Posterior vena cava (tissue), 2 donors: Measurements from ENCODE around the gene ZKSCAN8. TPM values are rescaled to one million over a fixed set of nuclear protein-coding genes. Genes with fewer than 3 reads are reported as not detected.
"Not testable (repeated sequence)": the region's sequence is repeated elsewhere in the genome, so short reads cannot be mapped to it uniquely, and the experiment has no call there.

Experiments used
- DNase-seq: peaks from one replicate; pipeline ENCODE4 v3.0.0-alpha.2; 2020; ENCODE audit warnings: low spot score
- intact Hi-C, 2 donors: fragments of 100-400 bp; cut with DNase I; formaldehyde crosslinking; loops; one replicate each; pipeline versions ENCODE4 v1.14.1 to v1.14.2; 2022 to 2023
- long read RNA-seq, 2 donors: library from polyadenylated mRNA; unstranded; transcript quantifications; one replicate each; pipeline ENCODE4 v2.0.0, GENCODE V29; 2020 to 2021
- total RNA-seq, 2 donors: library from RNA; stranded (reverse); fragmentation: NEBNext Ultra II Directional; extraction: Animal tissue kit (Norgen Biotek cat#: 25700); gene quantifications; one replicate each; pipeline ENCODE4 v1.2.1, GENCODE V29; 2021
- donor health status: DM: yes; HTN: yes; CAD: no.
- donor health status: DM: yes; HTN: yes; CAD: no.

The ZKSCAN8 gene
- 10 to 100 TPM; 16.9 to 18.6 TPM for total RNA-seq
- long read RNA-seq, donor 1, partial matches to known transcripts = 0 of 3 reads
- long read RNA-seq, donor 1, other reads (novel, unspliced or antisense) = 3 of 3 reads
- long read RNA-seq, donor 2, full-length matches to known transcripts = 1 of 1 reads
- long read RNA-seq, donor 2, partial matches to known transcripts = 0 of 1 reads
- long read RNA-seq, donor 2, other reads (novel, unspliced or antisense) = 0 of 1 reads

GRCh38 chr6:28141500-28142329 is at the start of gene ZKSCAN8:
ZKSCAN8 (plus strand) TSS chr6:28141883; CDS start chr6:28148408, 6,525 bp downstream.
- peak; percentile 92 for DNase-seq
- intact Hi-C loops = no loop called here

GRCh38 chr6:28102222-28102621 is 39.5 kb upstream of the ZKSCAN8 start:
- DNase-seq, intact Hi-C loops: not testable (repeated sequence)

- DNase-seq, intact Hi-C loops: not testable (repeated sequence)
Observed at GRCh38 chr6:28102699-28103098, 39.0 kb upstream of the ZKSCAN8 start.

DNA sequence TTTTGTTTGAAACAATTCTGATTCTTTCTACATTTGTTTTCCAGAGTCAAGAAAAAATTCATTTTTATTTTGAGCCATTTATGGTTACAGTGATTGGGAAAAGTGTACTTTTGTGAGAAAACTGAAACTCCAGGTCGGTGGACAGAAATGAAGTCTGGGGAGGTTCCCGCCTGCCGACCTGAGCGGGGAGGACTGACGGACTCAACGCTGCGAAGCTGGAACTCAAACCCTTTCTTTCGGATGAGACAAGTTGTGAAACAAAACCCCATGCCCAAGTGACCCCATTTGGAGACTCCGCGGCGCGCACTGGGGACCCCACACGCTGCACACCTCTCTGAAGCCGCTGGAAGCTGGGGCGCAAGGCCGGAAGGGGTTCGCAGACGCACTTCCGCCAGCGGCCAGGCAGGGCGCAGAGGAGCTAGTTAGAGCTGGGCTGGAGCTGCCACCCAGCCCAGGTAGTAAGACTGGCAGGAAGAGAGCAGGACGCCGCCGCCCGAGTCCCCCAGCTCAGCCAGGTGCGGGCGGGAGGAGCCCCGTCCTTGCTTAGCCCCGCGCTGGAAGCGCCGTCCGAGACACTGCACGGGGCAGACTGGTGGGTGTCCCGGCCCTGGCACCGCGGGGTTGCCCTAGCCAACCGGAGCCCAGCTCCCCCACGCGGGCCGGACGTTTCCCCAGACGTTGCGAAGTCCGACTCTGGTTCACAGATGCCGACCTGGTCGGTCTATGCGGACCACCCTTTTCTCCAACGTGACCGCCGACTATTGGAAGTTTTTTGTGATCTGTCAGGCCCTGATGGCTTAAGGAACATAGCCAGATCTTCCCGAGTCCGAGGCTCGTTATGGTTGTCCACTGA is 37.1 kb upstream of the ZKSCAN8 start:
- peak; percentile 94 for DNase-seq
- intact Hi-C loops = no loop called here

DNA sequence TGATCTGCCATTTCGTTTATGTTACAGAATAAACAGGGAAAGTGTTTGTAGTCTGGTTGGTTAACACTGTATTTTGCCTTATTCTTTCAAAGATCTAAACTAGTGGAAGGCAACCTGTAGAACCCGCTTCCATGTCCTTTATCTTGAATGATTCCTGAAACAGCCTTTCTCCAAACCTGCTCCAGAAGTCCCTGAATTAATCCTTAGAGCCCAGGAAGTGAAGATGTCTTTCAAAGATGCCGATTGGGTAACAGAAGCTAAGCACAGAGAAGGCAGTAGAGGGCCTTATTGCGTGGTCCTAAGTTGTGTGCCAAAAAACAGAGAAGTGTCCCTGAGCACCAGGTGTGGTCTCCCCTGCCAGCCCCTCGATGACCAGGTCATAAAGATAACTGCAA is 36.4 kb upstream of the ZKSCAN8 start:
- no peak for DNase-seq
- intact Hi-C loops = no loop called here

- no peak for DNase-seq
- intact Hi-C loops = no loop called here
Observed at GRCh38 chr6:28107506-28107905, 34.2 kb upstream of the ZKSCAN8 start.

GRCh38 chr6:28111964-28112363 is 29.7 kb upstream of the ZKSCAN8 start:
- intact Hi-C loops = no loop called here
- no peak for DNase-seq

DNA sequence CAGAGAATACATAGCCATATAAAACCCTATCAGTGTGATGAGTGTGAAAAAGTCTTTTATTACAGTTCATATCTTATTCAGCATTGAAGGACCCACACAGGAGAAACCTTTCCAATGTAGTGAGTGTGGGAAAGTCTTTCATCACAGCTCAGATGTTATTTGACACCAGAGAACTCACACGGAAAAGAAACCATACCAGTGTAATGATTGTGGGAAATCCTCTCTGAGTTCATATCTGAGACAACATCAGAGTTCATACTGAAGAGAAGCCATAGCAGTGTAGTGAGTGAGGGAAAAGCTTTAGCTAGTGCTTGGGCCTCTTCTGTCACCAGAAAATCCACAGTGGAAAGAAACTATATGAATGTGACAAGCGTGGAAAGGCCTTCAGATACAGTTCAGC is 25.9 kb upstream of the ZKSCAN8 start:
- no peak for DNase-seq
- intact Hi-C loops = no loop called here

GRCh38 chr6:28117386-28118050 is 24.2 kb upstream of the ZKSCAN8 start:
- no peak for DNase-seq
- intact Hi-C loops = no loop called here

DNA sequence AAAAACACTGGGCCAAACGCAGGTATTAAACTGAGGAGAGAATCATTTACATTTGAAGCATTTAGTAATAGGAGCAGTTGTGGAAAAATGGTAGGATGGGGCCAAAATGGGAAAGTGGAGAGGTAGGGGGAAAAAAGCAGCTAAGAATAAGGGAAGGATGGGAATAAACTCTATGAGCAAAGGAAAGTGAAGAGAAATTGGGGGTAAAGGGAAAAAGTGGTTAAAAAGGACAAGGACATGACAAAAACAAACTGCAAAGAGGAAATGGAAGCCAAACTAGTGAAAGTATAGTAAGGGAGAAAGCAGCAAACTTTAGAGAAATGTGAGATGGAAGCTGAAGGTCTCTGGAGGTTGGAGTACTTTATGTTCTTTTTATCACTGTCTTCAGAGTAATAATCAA is 23.5 kb upstream of the ZKSCAN8 start:
- intact Hi-C loops = no loop called here
- no peak for DNase-seq

DNA sequence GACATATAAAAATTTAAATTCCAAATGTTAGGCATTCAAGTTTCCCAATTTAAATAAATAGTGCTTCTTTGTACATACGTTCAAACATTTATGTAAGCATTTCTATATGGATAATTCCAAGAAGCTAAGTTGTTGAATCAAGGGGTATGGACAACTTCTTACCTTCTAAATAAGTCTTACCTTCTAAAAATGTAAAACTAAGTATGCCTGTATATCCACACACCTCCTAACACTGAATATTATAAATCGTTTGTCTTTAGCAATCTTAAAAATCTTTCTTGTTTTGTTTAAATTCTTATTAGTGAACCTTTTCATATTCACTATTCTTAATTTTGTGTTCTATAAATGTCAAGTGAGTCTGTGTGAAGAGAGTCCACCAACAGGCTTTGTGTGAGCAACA is 19.8 kb upstream of the ZKSCAN8 start:
- intact Hi-C loops = no loop called here

GRCh38 chr6:28122283-28122682 is 19.4 kb upstream of the ZKSCAN8 start:
- intact Hi-C loops, DNase-seq: not testable (repeated sequence)

More for the DNA sequence above, 19.8 kb upstream of the ZKSCAN8 start:
- no peak for DNase-seq

DNA sequence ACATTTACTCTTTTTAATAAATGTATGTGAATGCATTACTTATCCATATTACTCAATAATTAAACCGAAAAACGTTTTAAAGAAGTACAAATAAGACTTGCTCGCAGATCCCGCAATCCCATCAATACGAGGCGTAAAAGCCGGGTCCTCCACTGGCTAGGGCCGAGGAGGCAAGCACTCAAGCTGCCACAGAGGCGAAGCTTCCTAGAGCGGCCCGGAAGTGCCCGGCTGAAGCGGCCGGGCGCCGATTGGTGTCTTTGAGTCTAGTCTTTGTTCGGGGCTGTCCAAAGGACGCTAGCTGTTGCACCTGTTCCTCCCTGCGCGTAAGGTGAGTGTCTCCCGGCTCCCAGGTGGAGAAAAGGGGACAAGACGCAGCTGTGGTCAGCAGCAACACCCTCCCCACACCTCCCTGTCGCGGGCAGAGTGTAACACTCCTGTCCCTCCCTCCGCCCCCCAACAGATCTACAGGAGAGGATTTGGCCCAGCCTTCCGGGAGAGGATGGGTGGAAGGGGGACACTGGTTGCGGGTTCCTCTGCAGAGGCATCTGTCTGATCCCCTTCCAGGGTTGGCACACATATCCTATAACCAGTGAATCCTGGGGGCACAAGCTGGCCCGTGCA is 17.2 kb upstream of the ZKSCAN8 start, which contains the start of gene ZSCAN16:
Gene ZSCAN16 (plus strand): TSS at position 260 of the 621 bp plus-strand sequence. CDS start 835 bp downstream, outside the sequence.
- peak; percentile 94 for DNase-seq
- intact Hi-C loops = no loop called here

- no peak for DNase-seq
- intact Hi-C loops = no loop called here
Observed at GRCh38 chr6:28124971-28125353, 16.7 kb upstream of the ZKSCAN8 start.

DNA sequence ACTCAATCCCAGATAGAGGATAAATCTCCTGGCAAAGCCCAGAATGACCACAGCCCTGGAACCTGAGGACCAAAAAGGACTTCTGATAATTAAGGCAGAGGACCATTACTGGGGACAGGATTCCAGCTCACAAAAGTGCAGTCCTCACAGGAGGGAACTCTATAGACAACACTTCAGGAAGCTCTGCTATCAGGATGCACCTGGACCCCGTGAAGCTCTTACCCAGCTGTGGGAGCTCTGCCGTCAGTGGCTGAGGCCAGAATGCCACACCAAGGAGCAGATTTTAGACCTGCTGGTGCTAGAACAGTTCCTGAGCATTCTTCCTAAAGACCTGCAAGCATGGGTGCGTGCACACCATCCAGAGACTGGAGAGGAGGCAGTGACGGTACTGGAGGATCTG is 16.3 kb upstream of the ZKSCAN8 start:
- DNase-seq = no peak
- intact Hi-C loops = no loop called here

DNA sequence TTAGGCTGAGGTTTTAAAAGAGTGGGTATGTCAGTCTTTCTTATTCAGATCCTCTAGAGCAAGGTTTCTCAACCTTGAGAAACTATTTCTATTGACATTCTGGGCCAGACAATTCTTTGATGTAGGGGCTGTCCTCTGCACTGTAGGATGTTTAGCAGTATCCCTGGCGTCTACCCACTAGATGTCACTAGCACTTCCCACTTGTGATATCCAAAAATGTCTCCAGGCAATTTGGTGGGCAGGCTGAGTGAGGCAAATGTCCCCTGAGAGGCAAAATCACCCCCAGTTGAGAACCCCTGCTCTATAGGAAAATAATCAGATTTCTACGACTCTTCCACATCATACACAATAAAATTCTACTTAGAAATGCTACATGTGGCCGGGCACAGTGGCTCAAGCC is 7.7 kb upstream of the ZKSCAN8 start:
- DNase-seq = no peak
- intact Hi-C loops = loop anchor here (10.0 kb wide), 2 partner anchors 49 to 221 kb away; partner anchors contain the start of gene ZNF165 (in 1 of the 2)

DNA sequence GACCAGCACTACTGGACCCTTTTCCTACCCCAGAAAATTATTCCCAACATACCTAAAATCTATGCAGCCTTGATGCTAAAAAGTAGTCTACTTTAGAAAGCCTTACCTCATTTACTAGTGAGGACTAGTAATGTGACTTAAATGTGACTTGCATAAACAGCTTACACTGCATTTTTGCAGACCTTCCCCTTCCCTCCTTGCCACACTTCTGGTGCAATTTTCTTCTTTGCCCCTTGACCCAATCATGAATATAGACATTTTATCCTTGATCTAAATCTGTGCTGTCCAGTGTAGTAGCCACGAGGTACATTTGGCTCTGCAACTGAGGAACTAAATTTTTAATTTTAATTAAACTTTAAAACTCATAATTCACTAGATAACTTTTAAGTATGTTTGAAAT is 7.0 kb upstream of the ZKSCAN8 start:
- intact Hi-C loops = loop anchor here (5.0 to 10.0 kb wide), 3 partner anchors 50 to 220 kb away; partner anchors contain the start of genes ZNF165 (in 1 of the 2) and ZSCAN9 (in 1 of the 2)
- DNase-seq = no peak

DNA sequence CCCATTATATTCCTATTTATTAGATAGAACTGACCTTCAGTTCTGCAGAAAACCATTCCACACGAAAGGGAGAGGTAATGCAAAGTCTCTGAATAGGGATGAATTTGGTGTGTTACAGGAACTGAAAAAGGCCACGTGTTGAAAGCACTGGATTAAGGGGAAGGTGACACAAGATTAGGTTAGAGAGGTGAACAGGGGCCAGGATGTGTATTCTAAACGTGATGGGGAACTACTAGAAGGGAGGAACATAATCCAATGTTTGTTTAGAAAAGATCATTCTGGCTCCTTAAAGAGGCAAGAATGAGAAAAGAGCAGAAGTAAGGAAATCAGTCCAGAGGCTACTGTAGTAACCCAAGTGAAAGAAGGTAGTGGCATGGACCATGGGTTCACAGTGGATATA is 6.3 kb upstream of the ZKSCAN8 start:
- intact Hi-C loops = loop anchor here (5.0 to 10.0 kb wide), 3 partner anchors 51 to 219 kb away; partner anchors contain the start of genes ZNF165 (in 1 of the 2) and ZSCAN9 (in 1 of the 2)

More for the DNA sequence above, 6.3 kb upstream of the ZKSCAN8 start:
- DNase-seq = no peak
